ENCODE data around the gene OSBPL6. TPM values are rescaled to one million over a fixed set of nuclear protein-coding genes. Genes with fewer than 3 reads are reported as not detected.

Gene OSBPL6
- total RNA-seq, 1 donor, result 5.2 TPM

GRCh38 chr2:178242552-178242883 lies 48.2 kb downstream of the OSBPL6 start:
- DNase-seq (ENCODE audit: low read depth), result no peak
- TF ChIP-seq, protein P1, sequence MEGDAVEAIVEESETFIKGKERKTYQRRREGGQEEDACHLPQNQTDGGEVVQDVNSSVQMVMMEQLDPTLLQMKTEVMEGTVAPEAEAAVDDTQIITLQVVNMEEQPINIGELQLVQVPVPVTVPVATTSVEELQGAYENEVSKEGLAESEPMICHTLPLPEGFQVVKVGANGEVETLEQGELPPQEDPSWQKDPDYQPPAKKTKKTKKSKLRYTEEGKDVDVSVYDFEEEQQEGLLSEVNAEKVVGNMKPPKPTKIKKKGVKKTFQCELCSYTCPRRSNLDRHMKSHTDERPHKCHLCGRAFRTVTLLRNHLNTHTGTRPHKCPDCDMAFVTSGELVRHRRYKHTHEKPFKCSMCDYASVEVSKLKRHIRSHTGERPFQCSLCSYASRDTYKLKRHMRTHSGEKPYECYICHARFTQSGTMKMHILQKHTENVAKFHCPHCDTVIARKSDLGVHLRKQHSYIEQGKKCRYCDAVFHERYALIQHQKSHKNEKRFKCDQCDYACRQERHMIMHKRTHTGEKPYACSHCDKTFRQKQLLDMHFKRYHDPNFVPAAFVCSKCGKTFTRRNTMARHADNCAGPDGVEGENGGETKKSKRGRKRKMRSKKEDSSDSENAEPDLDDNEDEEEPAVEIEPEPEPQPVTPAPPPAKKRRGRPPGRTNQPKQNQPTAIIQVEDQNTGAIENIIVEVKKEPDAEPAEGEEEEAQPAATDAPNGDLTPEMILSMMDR (IDR thresholded peaks at IDR 0.05; ENCODE audit: insufficient read depth, low read length), result no peak
- no peak overlapping the region for H3K4me3 ChIP-seq (ENCODE audit: low read depth, low read length)

GRCh38 chr2:178243961-178244360 lies 49.6 kb downstream of the OSBPL6 start:
- H3K4me3 ChIP-seq (ENCODE audit: low read depth, low read length), result no peak overlapping the region
- TF ChIP-seq, protein P1 (IDR thresholded peaks at IDR 0.05; ENCODE audit: insufficient read depth, low read length), result no peak
- no peak for DNase-seq (ENCODE audit: low read depth)

DNA sequence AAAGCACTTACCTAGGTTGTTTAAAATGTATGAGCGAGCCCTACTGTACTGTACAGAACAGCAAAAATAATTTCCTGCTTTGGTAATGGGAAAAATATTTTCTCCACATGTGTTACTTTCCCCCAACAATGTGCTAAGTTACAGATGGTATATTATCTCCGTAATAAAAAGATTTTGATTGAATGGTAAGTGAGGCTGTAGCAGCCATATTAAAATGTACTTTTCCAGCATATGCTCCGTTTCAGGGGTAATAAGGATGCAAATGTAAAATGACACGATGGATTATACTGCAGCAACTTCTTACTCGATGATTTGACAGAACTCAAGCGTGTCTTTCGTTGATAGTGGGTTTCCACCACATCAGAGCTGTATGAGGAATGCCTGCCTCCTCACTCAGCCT lies 50.5 kb downstream of the OSBPL6 start:
- DNase-seq (ENCODE audit: low read depth), result no peak
- H3K4me3 ChIP-seq (ENCODE audit: low read depth, low read length), result no peak overlapping the region
- TF ChIP-seq, protein P1 (IDR thresholded peaks at IDR 0.05; ENCODE audit: insufficient read depth, low read length), result no peak

DNA sequence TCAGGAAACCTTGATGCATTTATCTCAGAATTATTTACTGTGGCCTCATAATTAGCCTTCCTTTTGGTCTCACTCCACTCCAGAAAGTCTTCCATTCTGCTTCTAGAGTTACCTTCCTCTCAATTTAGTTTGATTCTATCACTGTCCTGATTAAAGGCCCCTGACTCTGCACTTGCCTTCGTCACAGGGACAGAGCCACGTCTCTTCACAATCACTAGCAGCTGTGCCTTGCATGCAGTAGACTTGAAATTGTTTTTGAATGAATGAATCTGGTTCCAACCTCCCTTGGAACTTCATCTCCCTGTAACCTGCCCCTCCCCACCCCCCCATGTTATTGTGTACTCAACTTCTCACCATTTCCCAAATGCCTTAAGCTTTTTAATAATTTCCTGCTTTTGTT lies 52.4 kb downstream of the OSBPL6 start:
- TF ChIP-seq, protein P1 (IDR thresholded peaks at IDR 0.05; ENCODE audit: insufficient read depth, low read length), result no peak
- no peak overlapping the region for H3K4me3 ChIP-seq (ENCODE audit: low read depth, low read length)
- DNase-seq (ENCODE audit: low read depth), result no peak

DNA sequence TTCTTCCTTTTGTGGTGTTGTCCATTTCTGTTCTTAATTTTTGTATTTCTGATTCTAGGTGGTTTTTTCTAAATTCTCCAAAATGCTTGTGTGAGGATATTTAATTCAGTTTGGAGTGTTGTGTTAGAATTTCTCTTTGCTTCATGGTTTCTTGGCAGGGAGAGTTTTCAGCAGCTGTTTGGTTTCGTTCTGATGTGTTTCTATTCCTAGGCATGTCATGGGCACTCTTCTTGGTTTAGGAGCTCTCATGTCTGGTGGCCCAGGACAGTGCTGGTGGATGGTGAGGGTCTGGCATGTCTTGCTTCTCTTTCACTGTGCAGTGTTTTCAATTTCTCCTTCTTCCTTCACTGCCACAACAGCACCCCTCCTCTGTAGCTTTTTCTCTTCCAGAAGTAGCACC lies 52.9 kb downstream of the OSBPL6 start:
- TF ChIP-seq, protein P1 (IDR thresholded peaks at IDR 0.05; ENCODE audit: insufficient read depth, low read length), result no peak
- no peak for DNase-seq (ENCODE audit: low read depth)
- no peak overlapping the region for H3K4me3 ChIP-seq (ENCODE audit: low read depth, low read length)

GRCh38 chr2:178250429-178250828 lies 56.1 kb downstream of the OSBPL6 start:
- H3K4me3 ChIP-seq (ENCODE audit: low read depth, low read length), result no peak overlapping the region
- DNase-seq (ENCODE audit: low read depth), result no peak
- TF ChIP-seq, protein P1 (IDR thresholded peaks at IDR 0.05; ENCODE audit: insufficient read depth, low read length), result no peak

- no peak for DNase-seq (ENCODE audit: low read depth)
- H3K4me3 ChIP-seq (ENCODE audit: low read depth, low read length), result no peak overlapping the region
- TF ChIP-seq, protein P1 (IDR thresholded peaks at IDR 0.05; ENCODE audit: insufficient read depth, low read length), result no peak
Observed at GRCh38 chr2:178251151-178251955, 57.0 kb downstream of the OSBPL6 start.

Data from fibroblast of the aortic adventitia (primary cell).